ENCODE data around the gene GALNT1.

DNA sequence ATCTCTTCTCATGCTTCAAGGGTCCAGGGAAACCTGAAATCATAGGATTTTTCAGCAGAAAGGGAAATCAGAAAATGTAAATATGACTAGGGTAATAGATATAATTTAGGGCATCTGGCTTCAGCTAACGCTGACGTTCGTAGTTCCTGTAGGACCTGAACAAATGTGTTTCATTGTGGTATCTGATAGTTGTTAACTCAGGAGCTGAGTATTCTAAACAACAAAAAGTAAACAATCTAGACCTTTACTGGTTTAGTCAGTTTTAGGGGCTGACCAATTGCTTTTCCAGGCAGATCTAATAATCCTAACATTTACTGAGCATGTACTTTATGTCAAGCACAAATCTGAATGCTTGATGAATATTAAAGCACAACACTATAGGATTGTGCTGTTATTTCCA is 114.8 kb downstream of the GALNT1 start:
- TF ChIP-seq POLR2AphosphoS5 (IDR thresholded peaks at IDR 0.05; ENCODE audit: borderline replicate concordance, low read depth, low read length) (no peak), EZH2 (IDR thresholded peaks at IDR 0.05) (no peak)
